ENCODE measurements around the gene HS6ST1.

Gene HS6ST1

DNA sequence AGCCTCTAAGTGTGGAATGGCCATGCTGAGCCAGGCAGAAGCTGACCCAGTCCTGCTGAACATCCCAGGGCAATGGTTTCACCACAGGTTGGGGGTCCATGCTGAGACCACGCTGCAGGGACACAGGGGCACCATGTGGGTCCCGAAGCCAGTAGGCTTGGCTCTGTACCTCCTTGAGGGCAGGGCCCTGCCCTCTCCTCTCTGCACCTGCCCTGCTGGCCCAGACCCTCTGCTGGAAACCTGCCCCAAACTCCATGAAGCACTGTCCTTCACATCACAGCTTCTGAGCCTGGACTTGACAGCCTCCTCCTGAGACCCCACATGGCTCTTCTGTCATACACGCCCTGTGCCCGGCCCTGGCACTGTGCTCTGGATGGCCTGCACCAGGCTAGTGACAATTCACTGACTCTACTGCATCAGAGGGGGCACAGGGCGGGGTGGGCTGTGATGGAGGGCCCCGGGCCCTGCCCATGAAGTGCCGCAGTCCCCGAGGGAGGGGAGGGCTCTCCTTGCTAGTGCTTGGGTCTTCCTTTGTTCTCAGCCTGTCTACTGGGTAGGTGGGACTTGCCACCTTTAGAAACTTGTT lies 24.7 kb downstream of the HS6ST1 start:
- no peak for DNase-seq

DNA sequence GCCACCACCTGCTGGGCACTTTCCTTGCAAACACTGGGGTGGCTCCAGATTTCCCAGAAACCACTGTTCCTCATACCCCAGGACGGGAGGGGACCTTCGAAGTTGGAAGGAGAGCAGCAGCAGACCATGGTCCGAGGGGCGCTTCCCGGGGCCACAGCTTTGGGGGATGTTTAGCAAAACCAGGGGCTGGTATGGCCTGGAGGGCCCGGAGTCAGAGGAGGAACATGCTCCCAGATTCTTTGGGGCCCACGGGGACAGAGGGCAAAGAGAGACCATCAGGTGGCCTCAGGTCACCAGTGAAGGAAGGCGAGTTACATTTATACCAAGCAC lies 25.3 kb downstream of the HS6ST1 start:
- no peak for DNase-seq

DNA sequence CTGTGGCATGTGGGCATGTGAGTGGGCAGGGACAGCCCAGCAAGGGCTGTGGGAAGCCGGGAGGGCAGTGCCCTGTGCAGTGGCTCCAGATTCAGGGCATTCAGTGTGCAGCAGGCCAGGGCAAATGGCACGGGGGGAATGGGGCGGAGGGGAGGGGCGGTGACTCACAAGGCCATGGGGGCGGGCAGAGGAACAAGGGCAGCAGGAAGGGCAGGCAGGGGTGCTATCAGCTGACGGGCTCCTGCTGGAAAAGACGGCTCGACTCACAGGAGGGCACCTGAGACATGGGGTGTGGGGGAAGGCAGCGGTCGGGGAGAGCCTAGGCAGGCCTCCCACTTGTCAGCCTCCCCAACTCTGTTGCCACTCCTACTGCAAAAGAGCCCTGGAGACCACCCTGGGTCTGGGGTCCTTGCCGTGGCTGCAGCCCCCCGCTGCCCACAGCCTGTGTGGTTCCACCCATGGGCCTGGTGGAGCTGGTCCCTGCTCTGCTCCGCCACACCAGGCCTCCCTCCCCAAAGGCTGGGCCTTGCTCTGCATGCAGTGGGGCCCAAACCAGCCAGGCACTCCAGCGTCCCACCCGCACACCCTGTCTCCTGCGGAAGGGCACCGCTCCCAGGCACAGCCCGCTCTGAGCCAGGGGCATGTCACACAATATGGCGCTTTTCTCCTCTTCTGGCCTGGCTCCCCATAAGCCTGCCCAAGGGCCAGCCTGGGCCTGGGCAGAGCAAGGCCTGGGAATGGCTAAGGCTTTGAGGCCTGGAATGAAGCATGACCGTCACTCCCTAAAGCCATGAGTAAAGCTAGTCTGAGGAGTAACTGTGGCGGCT lies 25.9 kb downstream of the HS6ST1 start:
- DNase-seq: no peak

DNA sequence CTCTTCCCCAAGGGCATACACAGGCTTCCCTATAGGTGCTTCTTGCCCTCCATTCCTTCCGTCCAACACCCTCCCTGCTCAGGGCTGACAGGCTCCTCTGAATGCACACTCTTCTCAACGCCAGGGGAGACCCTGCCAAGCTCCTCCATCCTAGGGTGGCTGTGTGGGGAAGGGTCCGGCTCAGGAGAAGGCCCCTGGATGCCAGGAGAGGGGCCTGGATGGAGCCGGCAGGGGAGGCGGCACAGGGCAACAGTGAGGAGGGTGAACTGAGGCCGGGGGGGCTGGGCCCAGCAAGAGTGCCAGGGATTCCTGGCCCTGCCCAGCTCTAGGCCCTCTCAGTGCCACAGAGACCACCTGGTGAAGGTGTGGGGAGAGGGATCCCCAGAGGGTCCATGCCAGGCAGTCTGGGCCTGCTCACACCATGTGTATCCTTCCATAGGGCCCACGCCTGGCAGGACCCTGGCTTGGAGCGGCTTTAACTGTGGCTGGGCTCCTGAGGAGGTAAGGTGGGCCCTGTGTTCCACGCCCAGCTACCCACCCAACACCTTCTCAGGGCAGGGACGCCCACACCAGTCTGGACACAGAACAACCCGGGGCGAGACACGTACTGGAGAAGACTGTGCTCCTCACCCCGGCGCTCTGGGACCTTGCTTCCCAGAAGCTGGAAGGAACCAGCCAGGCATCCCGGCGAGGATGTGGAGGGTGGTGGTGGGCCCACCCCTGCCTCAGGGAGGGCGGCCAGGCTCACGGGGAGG lies 26.6 kb downstream of the HS6ST1 start:
- no peak for DNase-seq

DNA sequence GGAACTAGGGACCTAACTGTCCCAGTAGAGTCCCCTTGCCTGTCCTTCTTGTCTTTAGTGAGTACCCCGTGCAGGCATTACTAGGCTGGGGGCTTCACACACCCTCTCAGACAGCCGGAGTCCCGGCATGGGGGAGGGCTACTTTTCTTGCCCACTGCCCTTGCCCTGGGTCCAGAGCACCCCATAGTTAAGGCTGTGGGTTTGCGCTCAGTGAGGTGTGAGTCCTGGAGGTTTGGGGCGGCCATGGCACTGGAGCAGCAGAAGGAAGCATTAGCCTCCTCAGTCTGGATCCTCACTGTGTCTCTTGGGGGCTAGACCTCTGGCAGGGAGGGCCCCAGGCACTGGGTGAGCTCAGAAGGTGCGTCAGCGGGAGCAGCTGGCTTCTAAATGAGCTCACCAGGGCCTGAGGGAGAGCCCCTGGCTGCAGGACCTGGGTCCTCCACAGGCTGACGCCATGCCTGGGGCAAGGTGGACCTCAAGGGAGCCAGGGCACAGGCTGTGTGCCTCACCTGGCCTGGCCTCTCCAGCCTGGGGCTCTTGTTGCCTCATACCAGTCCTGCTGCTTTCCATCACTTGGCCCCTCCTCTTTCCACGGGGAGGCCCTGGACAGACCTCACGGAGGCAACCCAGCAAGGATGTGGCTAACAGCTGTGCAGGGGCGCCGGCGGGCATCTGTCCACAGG lies 27.4 kb downstream of the HS6ST1 start:
- no peak for DNase-seq

DNA sequence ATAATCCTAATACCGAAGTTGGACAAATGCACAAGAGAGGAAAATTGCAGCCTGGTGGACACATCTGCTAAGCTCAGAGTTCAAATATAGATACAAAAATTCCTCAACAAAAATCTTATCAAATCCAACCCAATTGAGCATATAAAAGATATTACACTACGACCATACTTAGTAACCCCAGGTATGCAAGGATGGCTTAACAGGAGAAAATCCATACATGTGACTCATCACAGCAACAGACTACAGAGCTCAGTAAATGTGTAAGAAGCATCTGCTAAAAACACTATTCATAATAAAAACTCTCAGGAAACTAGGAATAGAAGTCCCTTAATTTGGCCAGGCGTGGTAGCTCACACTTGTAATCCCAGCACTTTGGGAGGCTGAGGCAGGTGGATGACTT lies 28.3 kb downstream of the HS6ST1 start:
- DNase-seq: no peak

DNA sequence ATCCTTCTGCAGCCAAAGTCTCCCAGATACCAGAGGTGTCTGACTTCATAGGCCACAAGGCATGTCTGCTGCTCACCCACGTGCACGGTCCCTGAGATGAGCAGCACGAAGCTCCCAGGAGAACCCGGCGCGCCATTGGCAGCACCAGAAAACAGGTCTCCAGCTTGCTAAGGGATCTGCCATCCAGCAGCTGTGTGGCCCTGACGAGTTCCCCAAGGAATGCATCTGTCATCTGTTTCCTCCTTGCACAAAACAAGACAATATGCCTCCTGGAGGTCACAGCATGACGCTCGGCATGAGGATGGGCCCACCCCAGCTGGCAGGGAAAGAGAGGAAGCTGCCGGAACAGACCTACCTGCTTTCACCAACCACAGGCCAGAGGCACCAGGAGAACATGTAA lies 29.2 kb downstream of the HS6ST1 start:
- DNase-seq: no peak

DNA sequence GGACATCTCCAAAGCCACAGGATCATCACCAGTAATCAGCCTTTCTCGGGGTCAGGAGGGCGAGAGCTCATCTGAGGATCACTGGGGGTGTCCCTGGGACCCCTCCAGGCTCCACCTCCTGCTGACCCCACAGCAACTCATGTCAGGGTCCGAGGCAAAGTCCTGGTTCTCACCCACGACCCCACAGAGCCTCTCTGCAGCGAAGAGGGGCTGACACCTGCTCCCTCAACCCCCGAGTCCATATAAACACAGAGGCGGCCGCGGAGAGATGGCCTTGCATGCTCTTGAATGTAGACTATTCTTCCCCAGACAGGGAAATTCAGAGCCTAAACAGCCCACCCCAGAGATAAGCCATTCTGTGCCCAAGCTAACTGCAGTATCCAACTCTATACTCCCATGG lies 29.9 kb downstream of the HS6ST1 start:
- no peak for DNase-seq

DNA sequence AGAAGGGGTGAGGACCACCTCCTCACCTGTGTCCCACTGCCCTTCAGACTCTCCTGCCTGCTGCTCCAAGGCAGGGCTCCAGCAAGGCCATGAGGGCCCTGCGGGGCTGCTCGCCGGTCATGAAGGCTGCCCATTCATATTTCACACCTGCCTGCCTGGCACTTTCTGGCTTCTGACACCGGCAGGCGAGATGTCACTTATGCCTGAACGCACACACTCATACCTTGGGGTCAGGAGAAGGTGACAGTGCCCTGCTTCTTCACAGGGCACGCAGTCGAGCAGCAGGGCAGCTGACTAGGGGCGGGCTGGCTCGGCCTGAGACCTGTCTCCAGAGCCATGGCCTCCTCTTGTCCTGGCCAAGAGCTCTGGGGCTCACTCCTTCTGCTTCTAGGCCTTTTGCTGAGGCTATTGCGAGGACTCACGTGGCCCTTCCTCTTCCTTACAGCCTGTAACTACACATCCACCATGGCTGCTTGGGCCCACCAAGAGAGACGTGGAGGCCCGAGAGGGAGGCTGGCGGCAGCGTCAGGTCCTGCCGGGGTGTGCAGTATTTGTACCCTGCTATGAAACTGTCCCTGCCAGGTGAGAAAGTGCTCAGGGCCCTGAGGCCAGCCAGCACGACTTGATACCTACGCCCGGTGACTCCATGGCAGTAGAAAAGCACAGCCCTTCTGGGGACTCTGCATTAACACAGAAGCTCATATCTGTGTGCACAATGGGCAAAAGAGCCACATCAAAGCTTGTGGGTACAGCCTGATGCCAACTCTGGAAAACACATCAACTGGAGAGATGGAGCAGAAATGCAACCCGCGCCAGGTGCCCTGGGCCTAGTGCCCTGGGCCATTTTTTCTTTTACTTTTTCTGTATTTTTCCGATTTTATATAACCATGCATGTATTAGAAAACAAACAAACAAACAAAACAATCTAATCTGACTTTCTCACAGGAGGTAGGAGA lies 30.6 kb downstream of the HS6ST1 start:
- DNase-seq: no peak

DNA sequence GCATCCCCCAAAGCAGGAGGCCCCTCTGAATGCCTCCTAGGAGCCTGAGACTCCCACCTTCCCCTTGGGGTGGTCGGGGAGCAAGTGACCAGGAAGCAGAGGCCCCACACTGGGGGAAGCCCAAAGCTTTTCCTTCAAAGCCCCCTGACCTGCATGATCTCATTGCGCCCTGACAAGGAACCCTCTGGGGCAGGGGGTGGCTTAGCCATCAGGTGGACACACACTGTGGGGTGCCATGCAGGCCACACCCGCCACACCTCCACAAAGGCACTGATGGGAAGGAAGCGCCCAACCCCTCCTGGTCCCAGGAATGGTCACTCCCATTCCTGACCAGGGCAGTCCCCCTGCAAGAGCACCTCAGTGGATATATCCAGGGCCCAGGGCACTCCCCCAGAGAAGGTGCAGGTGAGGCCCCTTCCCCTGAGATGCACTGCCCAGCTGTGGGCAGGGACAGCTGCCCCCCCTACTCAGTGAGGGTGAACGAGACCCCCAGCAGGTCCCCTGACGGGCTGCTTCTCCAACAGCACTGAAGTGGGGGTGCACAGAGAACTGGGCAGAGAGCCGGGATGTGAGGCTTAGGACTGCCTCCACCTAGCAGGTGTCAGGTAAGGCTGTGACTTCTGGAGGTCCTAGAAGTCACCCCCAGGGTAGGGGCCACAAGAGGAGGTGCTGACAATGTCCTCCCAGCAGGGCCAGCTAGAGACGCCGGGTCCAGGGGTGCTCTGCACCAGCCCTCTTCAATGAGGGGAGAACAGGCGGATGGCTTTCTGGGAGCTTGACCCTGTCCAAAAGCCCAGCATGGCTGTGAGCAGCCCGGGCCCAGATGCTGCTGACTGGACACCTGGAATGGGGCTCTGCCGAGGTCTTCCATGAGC lies 31.5 kb downstream of the HS6ST1 start:
- no peak for DNase-seq

DNA sequence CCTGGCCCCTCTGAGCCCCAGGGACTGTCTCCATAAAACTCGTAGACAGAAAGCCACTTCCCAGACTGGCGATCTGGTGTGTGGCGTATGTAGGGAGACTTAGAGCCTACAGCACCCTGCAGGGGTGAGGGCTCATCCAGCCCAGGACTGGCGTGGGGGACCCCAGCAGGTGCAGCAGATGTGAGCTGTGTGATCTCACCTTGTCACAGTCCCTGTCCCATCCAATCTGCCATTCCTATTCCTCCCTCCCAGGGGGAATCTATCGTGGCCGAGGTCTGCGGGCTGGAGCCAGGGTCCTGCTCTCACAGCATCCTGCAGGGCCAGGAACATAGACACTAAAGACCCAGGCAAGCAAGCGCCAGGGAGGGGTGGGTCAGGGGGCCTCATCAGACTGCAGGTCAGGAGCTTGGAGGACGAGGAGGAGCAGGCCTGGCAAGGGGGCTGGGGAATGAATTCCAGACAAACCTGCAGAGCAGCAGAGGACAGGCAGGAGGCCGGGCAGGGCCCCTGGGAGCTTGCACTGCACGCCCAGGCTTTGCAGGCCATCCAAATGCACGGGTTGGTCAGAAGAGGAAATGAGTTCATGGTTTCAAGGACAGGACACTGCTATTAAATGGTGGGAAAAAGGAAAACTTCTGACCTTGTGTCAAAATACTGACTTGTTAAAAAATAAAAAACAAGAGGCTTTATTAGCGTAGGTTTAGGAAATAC lies 32.5 kb downstream of the HS6ST1 start:
- DNase-seq: no peak

DNA sequence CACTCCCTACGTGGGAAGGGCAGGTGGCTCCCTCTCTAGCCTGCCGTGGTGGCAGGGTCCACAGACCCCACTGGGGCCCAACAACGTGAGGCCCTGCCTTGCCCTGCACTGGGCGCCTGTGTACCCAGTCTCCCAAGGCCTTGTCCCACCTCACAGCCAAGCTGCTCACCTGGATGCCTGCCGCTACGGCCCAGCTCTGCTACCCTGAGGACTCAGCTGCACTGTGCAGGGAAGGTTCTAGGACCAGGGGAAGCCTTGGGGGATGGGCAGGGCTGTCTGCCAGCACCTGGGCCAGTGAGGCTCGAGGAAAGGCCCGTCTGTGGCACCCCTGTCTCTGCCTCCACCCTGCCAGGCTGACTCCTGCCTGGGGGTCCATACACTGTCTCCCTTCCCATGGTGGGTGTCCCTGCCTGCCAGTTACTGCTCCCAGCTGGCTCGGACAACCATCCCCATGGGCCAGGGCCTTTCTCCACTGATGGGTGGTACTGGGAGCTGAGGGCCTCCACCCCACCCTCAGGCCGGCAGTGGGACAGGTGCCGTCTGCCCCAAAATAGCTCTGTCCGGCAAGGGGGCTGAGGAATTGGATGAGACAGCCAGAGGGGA lies 33.2 kb downstream of the HS6ST1 start:
- DNase-seq: no peak

DNA sequence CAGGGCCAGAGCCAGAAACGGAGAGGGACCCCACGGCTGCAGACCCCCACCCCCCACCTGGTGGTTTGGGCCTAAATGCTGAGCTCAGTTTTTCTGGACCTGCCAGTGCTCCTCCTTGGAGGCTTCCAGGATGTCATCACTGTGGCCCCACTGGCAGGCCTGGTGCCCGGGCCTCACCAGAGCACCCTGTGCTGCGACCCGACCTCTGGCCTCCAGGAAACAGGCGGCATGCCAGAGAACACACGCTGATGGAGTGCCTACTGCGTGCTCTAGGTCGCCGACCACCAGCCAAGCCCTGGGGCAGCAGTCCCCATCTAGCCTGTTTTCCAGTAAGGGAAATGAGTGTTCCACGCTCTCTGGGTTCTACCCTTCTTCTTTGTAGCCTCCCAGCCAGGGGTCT lies 33.8 kb downstream of the HS6ST1 start:
- DNase-seq: no peak

DNA sequence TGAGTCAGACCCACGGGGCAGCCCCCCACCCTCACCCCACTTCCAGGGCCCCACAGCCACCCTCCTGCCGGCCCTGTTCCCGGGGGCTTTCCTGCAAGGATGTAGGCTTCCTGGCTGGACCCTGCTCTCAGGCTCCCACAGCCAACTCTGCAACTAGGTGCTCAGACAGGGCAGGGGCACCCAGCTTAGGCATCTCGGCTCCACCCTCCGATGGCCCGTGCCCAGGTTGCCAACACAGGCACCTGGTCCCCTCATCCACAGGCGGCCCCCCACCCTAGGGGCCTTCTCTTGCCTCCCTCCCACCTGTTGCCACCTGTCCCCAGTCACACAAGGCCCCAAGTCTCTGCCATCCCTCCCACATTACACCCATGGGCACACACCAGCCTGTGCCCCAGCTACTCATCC lies 34.6 kb downstream of the HS6ST1 start:
- no peak for DNase-seq

DNA sequence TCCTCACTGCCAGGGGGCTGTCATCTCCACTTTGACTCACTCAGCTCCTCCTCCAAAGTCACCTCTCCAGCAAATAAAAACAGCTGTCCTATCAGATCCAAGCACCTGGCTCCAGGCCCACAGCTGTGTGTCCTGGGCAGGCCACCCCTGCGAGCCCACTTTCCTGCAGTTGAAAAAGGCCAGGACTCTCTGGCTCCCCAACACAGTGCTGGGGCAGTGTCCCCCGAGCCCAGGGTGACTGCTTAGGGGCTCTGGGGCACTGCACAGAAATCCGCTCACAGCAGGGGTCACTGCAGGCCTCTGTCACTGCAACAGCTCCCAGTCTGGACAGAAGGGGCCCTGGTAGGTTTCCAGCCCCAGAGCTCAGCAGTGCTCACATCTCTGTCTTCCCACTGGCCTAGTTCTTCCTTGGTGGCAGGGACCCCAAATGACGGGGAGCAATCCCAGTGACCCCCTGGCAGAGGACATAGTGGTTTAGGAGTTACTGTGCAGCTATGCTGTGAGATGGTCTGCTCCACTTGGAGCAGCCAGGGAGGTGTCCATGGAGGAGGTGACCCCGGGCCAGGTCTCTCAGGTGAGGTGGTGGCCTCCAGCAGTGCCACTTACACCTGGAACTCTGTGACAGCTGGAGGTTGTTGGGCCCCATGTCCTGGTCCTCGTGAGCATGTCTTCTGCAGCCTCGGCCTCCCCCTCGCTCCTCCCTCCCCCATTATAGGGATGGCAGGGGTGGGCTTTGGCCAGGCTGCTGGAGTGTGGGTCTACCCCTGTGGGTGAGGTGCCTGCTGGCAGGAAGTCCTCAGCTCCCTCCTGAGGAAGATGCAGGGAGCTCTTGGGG lies 35.5 kb downstream of the HS6ST1 start:
- DNase-seq: no peak

DNA sequence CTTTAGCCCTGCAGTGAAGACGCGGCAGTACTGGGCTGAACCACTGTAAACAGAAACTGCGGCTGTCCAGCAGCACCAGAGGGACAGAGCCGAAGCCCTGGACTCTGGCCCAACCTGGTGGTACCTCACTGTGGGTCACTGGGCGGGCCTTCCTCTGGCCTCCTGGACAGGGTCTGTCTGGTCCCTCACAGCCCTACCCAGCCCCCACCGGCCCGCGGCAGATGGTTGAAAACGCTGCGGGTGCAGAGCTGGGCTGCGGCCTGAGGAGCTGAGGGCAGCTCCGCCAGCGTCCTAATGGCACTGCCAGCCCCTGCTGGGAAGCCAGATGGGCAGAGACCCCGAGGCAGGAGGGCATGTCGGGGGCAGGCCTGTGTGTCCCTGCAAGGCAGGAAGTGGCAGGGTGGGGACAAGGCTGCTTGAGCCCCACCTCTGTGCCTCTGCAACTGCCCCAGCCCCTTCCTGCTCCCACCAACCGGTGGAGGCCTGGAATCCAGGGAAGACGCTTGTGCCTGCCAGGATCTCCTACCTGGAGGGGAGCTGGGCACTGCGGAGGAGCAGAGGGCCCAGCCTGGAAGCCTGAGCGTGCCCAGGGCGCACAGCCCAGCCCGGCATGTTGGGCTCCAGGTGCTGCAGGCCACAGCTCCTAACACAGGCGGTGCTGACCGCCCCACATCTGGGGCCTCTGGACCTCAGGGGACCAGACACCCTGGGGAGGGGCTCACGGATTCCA lies 36.3 kb downstream of the HS6ST1 start:
- no peak for DNase-seq

DNA sequence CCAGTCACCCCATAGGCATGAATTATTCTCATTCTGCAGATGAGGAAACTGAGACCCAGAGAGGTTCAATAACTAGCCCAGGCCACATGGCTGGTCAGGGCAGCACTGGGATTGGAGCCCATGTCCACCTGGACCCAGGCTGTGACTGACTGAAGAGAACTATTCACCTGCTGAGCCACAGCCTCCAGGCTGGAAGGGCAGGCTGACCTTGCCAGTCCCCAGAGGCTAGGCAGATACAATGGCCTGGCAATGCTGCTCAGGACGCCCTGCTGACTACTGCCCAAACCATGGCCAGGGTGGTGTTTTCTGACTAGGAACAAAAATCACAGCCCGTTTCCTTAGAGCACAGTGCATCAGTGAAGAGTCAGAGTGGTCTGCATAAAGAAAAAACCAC lies 36.8 kb downstream of the HS6ST1 start:
- no peak for DNase-seq

DNA sequence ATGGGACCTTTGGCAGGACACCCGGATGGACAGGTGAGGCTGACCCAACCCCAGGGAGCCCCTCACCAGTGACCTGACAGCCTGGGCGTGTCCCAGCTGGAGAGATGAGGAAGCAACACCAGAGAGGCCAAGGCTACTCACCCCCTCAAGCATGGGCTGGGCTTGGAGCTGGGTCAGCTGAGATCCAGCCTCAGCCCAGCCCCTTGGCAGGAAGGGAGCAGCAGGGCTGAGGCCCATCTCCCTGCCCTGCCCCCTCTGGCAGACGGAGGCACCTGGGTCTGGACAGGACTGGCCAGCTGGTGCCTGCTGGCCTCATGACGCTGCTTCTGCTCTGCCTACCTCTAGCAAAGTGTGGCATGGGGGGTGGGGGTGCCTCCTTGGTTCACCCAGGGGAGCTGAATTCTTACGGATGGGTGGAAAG lies 37.8 kb downstream of the HS6ST1 start:
- DNase-seq: no peak

Measured in SHP77 treated with DMSO at 0.1 percent for 48 hours (cell line).